Transverse colon (tissue), 4 donors: Measurements from ENCODE around the gene RUBCN.

Experiments used
- EP300 ChIP-seq: sonication (generic); formaldehyde crosslinking; IDR thresholded peaks from one replicate; pipeline ENCODE4 v1.6.1; 2017; ENCODE audit warnings: antibody characterized with exemption, low read depth
- POLR2A ChIP-seq: fragments of 450-650 bp; IDR thresholded peaks from one replicate; pipeline ENCODE4 v1.6.1; 2016; ENCODE audit warnings: antibody characterized with exemption, mild to moderate bottlenecking, moderate library complexity
- POLR2AphosphoS5 ChIP-seq, 3 donors: sonication (generic); formaldehyde crosslinking; IDR thresholded peaks; one replicate each; pipeline ENCODE4 v1.6.1; 2016; ENCODE audit warnings: antibody characterized with exemption in 3 of 3
- TF ChIP-seq, protein P1 (sequence below), 5 experiments: fragments of 200-600 bp in 3 of 5; fragments of 450-650 bp in 2 of 5; sonication (generic) in 3 of 5; IDR thresholded peaks; 1 replicate in 2 of 5; 2 replicates in 3 of 5; pipeline ENCODE4 v1.5.1; 2016 to 2017; ENCODE audit warnings: antibody characterized with exemption in 5 of 5, inconsistent platforms in 3 of 5, mild to moderate bottlenecking in 2 of 5, moderate library complexity in 1 of 5

DNA sequence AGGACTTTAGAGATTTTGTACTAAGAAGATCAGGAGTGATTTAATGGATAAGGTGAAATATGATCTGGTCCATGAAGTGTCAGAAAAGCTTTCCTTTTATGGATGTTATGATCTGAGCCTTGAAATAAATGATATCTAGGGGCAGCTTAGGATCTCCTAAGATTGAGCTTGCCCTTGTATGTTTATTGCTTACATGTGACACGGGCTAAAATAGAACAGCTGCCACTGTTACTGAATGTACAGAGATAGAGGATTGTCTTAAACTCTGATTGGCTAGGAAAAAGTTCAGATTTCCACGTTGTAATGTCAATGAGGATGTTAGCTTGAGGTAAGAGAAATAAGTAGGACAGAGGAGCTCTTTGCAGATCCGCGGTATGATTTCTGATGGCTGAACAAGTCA lies 21.8 kb upstream of the RUBCN start:
- TF ChIP-seq, protein P1, sequence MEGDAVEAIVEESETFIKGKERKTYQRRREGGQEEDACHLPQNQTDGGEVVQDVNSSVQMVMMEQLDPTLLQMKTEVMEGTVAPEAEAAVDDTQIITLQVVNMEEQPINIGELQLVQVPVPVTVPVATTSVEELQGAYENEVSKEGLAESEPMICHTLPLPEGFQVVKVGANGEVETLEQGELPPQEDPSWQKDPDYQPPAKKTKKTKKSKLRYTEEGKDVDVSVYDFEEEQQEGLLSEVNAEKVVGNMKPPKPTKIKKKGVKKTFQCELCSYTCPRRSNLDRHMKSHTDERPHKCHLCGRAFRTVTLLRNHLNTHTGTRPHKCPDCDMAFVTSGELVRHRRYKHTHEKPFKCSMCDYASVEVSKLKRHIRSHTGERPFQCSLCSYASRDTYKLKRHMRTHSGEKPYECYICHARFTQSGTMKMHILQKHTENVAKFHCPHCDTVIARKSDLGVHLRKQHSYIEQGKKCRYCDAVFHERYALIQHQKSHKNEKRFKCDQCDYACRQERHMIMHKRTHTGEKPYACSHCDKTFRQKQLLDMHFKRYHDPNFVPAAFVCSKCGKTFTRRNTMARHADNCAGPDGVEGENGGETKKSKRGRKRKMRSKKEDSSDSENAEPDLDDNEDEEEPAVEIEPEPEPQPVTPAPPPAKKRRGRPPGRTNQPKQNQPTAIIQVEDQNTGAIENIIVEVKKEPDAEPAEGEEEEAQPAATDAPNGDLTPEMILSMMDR (IDR thresholded peaks at IDR 0.05) = no peak
- TF ChIP-seq POLR2A (no peak), EP300 (no peak), POLR2AphosphoS5 (IDR thresholded peaks at IDR 0.05) (no peak)
